HG03575 (cell line): ENCODE measurements around the gene GRIK1.
A peak's percentile ranks its signal among the peaks of the same experiment; 100 is the strongest.

Source experiments
- ATAC-seq: cut with Tn5 transposase; IDR thresholded peaks from one replicate; pipeline ENCODE4 v1.9.1; 2021; ENCODE audit not compliant: unreplicated experiment, insufficient number of reproducible peaks, low FRiP score; ENCODE audit errors: extremely low read depth

Gene GRIK1

DNA sequence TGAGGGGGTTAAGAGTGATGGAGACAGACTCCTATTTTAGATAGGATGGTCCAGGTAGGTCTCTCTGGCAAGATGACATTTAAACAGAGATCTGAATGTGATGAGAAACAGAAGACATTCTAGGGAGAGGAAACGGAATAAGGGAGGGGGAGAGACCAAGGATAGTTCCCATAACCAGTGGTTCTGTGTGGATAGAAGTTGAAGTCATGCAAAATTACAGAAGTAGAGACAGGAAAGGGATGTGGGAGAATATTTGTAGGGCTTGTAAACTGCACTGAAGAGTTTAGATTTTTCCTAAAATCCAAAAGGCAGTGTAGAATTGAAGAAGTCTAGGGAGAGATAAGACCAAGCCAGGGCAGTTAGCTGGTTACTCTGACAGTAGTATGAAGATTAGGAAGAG is 200.6 kb downstream of the GRIK1 start:
- no peak for ATAC-seq

DNA sequence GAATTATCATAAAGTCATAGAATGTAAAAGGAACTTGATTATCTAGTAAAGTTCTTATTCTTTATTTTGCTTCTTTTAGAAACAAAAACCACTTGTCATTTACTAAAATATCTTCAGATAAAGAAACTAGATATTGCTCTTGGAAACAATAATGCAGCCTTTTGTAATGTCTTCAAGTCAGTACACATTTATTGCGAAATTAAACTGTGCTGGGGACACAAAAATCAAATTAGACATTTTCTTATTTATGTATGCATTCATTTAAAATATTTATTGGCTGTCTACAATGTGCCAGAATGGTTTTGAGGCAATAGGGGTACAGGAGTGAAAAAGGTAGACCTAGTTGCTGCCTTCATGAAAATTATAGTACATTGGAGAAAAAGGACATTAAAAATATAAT is 201.1 kb downstream of the GRIK1 start:
- ATAC-seq = no peak

- no peak for ATAC-seq
Measured at GRCh38 chr21:29737186-29737585, 202.6 kb downstream of the GRIK1 start.

DNA sequence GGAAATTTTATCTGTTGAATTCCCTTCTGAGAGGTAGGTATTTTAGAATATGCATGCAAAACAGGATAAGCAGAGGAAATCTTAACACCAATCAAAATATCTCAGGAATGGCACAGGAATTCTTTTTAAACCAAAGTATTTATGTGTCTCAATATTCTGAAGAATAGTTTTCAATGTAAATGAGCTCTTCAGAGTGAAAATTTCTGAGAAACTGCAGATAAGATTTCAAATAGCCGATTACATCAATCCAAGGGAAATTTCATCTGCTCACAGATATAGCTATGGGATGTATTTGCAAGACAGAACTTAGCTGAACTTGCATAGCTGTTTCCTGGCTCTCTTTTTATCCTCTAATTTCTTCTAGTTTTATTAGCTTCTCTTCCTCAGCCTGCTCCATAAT is 209.5 kb downstream of the GRIK1 start:
- ATAC-seq = no peak

DNA sequence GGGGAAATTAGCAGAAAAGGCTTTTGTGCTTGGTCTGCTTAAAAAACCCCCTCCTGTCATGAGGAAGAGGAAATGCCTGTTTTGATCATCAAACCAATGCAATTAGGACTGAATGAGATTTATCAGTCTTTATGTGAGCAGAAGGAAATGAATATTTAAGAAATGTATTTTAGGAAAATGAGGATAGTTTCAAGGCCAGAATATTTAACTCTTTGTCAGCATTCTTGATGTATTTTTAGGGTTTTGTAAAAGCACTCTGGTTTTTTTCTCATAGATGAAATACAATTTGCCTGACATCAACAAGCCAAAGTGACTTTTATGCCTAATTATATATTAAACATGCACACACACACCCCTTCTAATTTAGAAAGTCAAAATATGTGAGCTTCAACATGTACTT is 213.8 kb downstream of the GRIK1 start:
- ATAC-seq = no peak

- ATAC-seq = no peak
Measured at GRCh38 chr21:29725025-29725736, 214.6 kb downstream of the GRIK1 start.

DNA sequence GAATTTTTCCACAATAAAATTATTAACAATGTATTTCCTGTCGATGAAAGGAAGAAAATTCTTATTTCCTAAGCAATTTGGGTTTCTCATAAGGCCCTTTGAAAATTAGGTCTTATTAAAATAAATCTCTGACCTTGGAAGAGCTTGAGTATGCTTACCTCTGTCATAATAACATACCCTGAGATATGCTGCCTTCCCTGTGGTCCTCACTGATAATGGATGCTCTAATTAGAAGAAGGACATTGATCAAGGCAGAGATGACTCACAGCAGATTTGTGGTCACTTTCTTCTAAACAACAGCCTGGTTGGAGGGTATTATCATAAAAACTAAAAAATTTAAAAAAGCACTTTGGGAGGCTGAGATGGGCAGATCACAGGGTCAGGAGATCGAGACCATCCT is 217.8 kb downstream of the GRIK1 start:
- ATAC-seq = no peak

DNA sequence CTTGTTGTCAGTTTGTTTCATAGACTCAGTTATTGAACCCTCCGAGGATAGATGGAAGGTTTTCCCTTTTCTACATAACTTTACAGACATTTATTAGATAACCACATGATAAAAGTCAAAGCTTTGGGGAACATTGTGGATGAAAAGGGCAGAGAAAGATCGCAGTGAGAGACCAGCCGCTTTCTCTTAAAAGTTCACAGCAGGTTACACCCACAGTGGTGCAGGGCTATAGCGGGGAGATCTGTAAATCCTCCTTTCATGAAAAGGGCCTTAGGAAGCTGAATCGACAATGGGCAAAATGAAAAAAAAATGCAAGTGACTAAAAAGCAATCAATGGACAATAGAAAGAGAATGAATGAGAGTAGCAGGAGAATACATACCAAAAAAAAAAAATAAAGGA is 218.6 kb downstream of the GRIK1 start:
- ATAC-seq = no peak

- ATAC-seq = no peak
Measured at GRCh38 chr21:29719521-29719920, 220.3 kb downstream of the GRIK1 start.

DNA sequence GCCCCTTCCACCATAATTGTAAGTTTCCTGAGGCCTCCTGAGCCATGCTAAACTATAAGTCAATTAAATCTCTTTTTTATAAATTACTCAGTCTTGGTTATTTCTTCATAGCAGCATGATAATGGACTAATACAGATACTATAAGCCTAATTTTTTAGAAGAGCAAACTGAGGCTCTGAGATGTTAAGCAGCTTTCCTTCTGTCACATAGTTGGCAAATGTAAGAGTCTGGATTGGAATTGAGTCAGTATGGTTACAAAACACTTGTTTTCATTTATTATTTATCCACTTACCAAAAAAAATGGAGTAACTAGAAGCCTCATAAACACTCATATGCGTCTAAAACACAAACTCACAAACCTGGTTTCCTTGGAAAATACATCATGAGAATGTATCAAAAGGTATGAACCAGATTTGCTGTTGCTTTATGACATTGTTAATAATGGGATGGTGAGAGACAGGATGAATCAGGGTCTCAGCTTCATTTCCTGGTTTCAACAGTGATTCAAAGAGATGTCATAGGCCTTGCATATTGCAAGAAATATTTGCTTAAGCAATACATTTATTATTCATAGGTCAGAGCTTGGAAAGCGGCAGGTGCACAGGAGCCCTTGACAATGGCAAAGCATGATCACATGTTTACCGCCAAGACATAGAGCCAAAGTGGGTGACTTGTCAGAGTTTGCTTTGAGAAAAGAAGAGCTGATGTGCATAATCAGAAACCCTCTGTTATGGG is 221.5 kb downstream of the GRIK1 start:
- no peak for ATAC-seq

GRCh38 chr21:29717659-29718058 is 222.1 kb downstream of the GRIK1 start:
- no peak for ATAC-seq

- no peak for ATAC-seq
Measured at GRCh38 chr21:29716753-29717152, 223.0 kb downstream of the GRIK1 start.

- ATAC-seq = no peak
Measured at GRCh38 chr21:29715089-29715488, 224.7 kb downstream of the GRIK1 start.

DNA sequence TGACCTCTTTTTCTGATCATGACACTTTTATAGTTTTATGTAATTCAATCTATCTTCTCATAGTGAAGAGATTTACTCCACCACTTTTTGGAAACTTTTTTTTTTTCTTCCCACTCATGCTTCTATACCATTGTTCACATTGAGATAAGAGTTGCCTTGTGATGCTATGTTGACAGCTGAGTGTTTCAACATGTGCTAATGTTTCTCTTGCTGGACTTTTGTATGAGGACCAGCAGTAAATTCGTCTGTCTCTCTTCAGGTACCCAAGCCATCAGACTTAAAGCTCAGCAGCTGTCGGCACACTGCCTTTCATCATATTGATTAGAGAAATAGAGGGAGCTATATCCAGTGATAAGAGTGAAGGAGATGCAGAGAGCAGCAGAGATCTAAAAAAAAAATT is 227.0 kb downstream of the GRIK1 start:
- ATAC-seq = no peak

- no peak for ATAC-seq
Measured at GRCh38 chr21:29711236-29711635, 228.6 kb downstream of the GRIK1 start.

- no peak for ATAC-seq
Measured at GRCh38 chr21:29710498-29710897, 229.3 kb downstream of the GRIK1 start.

DNA sequence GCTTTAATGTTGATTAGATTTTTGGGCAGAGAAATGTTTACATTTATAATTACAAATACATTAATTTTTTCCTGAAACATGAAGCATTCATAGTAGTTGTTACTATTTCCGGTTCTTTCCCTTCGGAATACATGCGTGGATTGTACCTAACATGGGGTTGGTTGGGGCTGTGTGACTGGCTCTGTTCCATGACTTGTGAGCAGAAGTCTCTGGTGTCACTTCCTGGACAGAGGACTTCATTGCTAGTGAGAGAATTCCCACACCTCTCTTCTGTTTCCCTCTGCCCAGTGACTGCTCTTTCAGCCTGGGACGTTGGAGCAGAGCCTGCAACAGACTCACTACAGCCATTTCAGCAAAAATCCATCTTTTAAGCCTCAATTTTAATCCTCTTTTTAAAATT is 231.4 kb downstream of the GRIK1 start:
- no peak for ATAC-seq

DNA sequence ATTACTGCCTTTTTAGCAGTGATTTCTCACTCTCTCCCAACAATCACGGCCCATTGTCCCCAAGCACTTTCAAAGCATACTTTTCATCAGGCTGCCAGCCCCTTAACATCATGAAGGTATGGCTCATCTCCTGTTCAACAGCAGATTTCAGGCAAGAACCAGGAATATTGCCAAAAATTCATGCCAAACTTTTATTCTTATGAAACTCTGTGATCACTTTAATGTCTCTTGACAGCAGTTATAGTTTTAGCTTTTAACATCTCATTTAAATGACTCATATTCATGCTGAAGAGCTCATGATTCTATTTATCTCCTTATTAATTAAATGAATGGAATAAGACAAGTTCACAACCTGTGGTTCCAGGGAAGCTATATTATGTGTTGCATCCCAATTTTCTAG is 235.1 kb downstream of the GRIK1 start:
- no peak for ATAC-seq

- ATAC-seq = no peak
Measured at GRCh38 chr21:29701676-29702075, 238.1 kb downstream of the GRIK1 start.

- peak; percentile 61 for ATAC-seq
Measured at GRCh38 chr21:29697555-29698193, 242.1 kb downstream of the GRIK1 start.
